HCT116 (cell line): ENCODE data around the gene PCBP3. TPM values are rescaled to one million over a fixed set of nuclear protein-coding genes. Genes with fewer than 3 reads are reported as not detected.

Experiments used
- ATAC-seq: fragments of 200-7000 bp; cut with Tn5 transposase; 2 replicates; pipeline ENCODE4 v1.9.1; 2020; ENCODE audit warnings: mild to moderate bottlenecking, moderate library complexity
- BruUV-seq: library from RNA; stranded (reverse); fragments of 400-500 nt; replicated peaks from 2 replicates; lab custom pipeline; 2021; lab: Mats Ljungman, UMichigan
- CTCF ChIA-PET: fragments of 300-600 bp; sonication (Branson Sonifier 250); formaldehyde crosslinking; loops from one replicate; lab custom pipeline; 2021; ENCODE audit warnings: antibody characterized with exemption; lab: Charles Lee
- POLR2A ChIA-PET: fragments of 300-600, 350-600 bp; sonication (Branson Sonifier 250); formaldehyde crosslinking; loops from one replicate; lab custom pipeline; 2021; ENCODE audit warnings: antibody characterized with exemption; lab: Charles Lee
- RAD21 ChIA-PET, 2 experiments: fragments of 300-600 bp; sonication (Branson Sonifier 250); formaldehyde crosslinking; loops; one replicate each; lab custom pipeline; 2023; ENCODE audit warnings: low total read pairs in 2 of 2; ENCODE audit not compliant: uncharacterized antibody in 2 of 2, unreplicated experiment in 2 of 2, low non-redundant PET in 1 of 2; lab: Charles Lee
- DNase-seq: peaks from one replicate; pipeline ENCODE4 v3.0.0-alpha.2; 2010; ENCODE audit warnings: low read depth, low spot score
- H2AFZ ChIP-seq: fragments of 200-600 bp; shearing (Covaris generic), sonication (generic); 2 replicates; pipeline ENCODE4 v1.6.1; 2017; ENCODE audit warnings: low read depth, mixed run types, mixed read lengths, antibody characterized with exemption, low read length; ENCODE audit not compliant: poor library complexity, severe bottlenecking
- H3K27ac ChIP-seq: 2 replicates; pipeline ENCODE4 v1.5.1; 2012; ENCODE audit warnings: low read depth, low read length
- H3K27me3 ChIP-seq: fragments of 200-600 bp; sonication (generic); 2 replicates; pipeline ENCODE4 v1.6.1; 2016; ENCODE audit warnings: mixed run types, low read length, mixed read lengths; ENCODE audit not compliant: insufficient read depth
- H3K36me3 ChIP-seq, 2 experiments: fragments of 200-500 bp in 1 of 2; fragments of 200-600 bp in 1 of 2; sonication (Bioruptor generic) in 1 of 2; sonication (generic) in 1 of 2; 2 replicates each; pipeline versions ENCODE4 v1.5.1 to v1.6.1; 2014 to 2016; ENCODE audit warnings: low read length in 2 of 2, inconsistent platforms in 1 of 2, mixed read lengths in 1 of 2, mixed run types in 1 of 2; ENCODE audit not compliant: insufficient read depth in 2 of 2, control insufficient read depth in 1 of 2
- H3K4me1 ChIP-seq, 2 experiments: fragments of 200-600 bp in 1 of 2; sonication (generic) in 1 of 2; 2 replicates each; pipeline versions ENCODE4 v1.5.1 to v1.6.1; 2012 to 2017; ENCODE audit warnings: low read length in 2 of 2, inconsistent platforms in 1 of 2, mild to moderate bottlenecking in 1 of 2, mixed read lengths in 1 of 2, mixed run types in 1 of 2, moderate library complexity in 1 of 2; ENCODE audit not compliant: insufficient read depth in 2 of 2, control insufficient read depth in 1 of 2
- H3K4me2 ChIP-seq: fragments of 200-600 bp; sonication (generic); 2 replicates; pipeline ENCODE4 v1.6.1; 2017; ENCODE audit warnings: mixed run types, low read length, mixed read lengths
- H3K4me3 ChIP-seq, 2 experiments: fragments of 200-600 bp in 1 of 2; sonication (generic) in 1 of 2; replicated peaks in 1 of 2; 2 replicates each; pipeline ENCODE4 v1.5.1; 2011 to 2016; ENCODE audit warnings: low read length in 2 of 2, control low read depth in 1 of 2, low read depth in 1 of 2, mild to moderate bottlenecking in 1 of 2, mixed read lengths in 1 of 2, mixed run types in 1 of 2
- H3K79me2 ChIP-seq: fragments of 200-600 bp; sonication (generic); 2 replicates; pipeline ENCODE4 v1.6.1; 2017; ENCODE audit warnings: mild to moderate bottlenecking, mixed run types, low read length, moderate library complexity, mixed read lengths; ENCODE audit not compliant: insufficient read depth
- H3K9ac ChIP-seq: fragments of 200-600 bp; sonication (generic); 2 replicates; pipeline ENCODE4 v1.6.1; 2016; ENCODE audit warnings: low read length, mixed read lengths
- H3K9me2 ChIP-seq: fragments of 200-600 bp; sonication (generic), shearing (Covaris generic); 2 replicates; pipeline ENCODE4 v1.6.1; 2017; ENCODE audit warnings: mixed run types, mild to moderate bottlenecking, moderate library complexity; ENCODE audit not compliant: insufficient read depth
- H3K9me3 ChIP-seq, 2 experiments: fragments of 200-500 bp in 1 of 2; fragments of 200-600 bp in 1 of 2; sonication (Bioruptor generic) in 1 of 2; sonication (generic) in 1 of 2; 2 replicates each; pipeline ENCODE4 v1.6.1; 2014 to 2017; ENCODE audit warnings: low read length in 2 of 2, mixed read lengths in 2 of 2, inconsistent platforms in 1 of 2, low read depth in 1 of 2, mild to moderate bottlenecking in 1 of 2, mixed run types in 1 of 2, moderate library complexity in 1 of 2; ENCODE audit not compliant: control insufficient read depth in 1 of 2, insufficient read depth in 1 of 2
- H4K20me1 ChIP-seq: fragments of 200-600 bp; sonication (generic), shearing (Covaris generic); 2 replicates; pipeline ENCODE4 v1.6.1; 2017; ENCODE audit warnings: mixed run types, mild to moderate bottlenecking, moderate library complexity; ENCODE audit not compliant: insufficient read depth
- CBX3 ChIP-seq: IDR thresholded peaks from 2 replicates; pipeline ENCODE4 v1.6.1; 2012; ENCODE audit warnings: low read depth
- CEBPB ChIP-seq: IDR thresholded peaks from 2 replicates; pipeline ENCODE4 v1.6.1; 2012; ENCODE audit warnings: low read depth
- ELF1 ChIP-seq: IDR thresholded peaks from 2 replicates; pipeline ENCODE4 v1.6.1; 2012; ENCODE audit warnings: low read depth, borderline replicate concordance
- FOSL1 ChIP-seq: IDR thresholded peaks from 2 replicates; pipeline ENCODE4 v1.6.1; 2012; ENCODE audit warnings: low read depth
- SIN3A ChIP-seq: IDR thresholded peaks from 2 replicates; pipeline ENCODE4 v1.6.1; 2012; ENCODE audit warnings: low read depth
- SRF ChIP-seq: IDR thresholded peaks from 2 replicates; pipeline ENCODE4 v1.6.1; 2012; ENCODE audit warnings: low read depth
- ZBTB33 ChIP-seq: IDR thresholded peaks from 2 replicates; pipeline ENCODE4 v1.6.1; 2011; ENCODE audit warnings: mild to moderate bottlenecking, low read length, moderate library complexity; ENCODE audit not compliant: insufficient replicate concordance; ENCODE audit errors: extremely low read depth
- ZNF274 ChIP-seq: fragments of 200-500 bp; sonication (Bioruptor generic); IDR thresholded peaks from 2 replicates; pipeline ENCODE4 v1.6.1; 2014; ENCODE audit warnings: mild to moderate bottlenecking, low read depth, low read length, inconsistent platforms
- intact Hi-C: fragments of 100-400 bp; cut with micrococcal nuclease; formaldehyde crosslinking; loops from 2 replicates; pipeline ENCODE4 v1.10.0; 2022
- total RNA-seq: library from RNA; stranded (reverse); gene quantifications from one replicate; pipeline ENCODE4 v1.2.1, GENCODE V29; 2021; ENCODE audit not compliant: unreplicated experiment

PCBP3 gene
- total RNA-seq, 1 experiment from 2014 or later, result 3.1 TPM

- H2AFZ ChIP-seq, result no peak overlapping the region
- H4K20me1 ChIP-seq, result no peaks in the 10 kb centered on the region
- no peaks in the 10 kb centered on the region for H3K36me3 ChIP-seq
- no peaks in the 10 kb centered on the region for H3K27me3 ChIP-seq
- H3K27ac ChIP-seq, result no peak overlapping the region
- no peak overlapping the region for H3K4me2 ChIP-seq
- intact Hi-C loops, result loop anchor here (5.0 kb wide), 1 partner anchor 306 kb away; no protein-coding TSS in a partner anchor
- ATAC-seq, result no peak
- POLR2A ChIA-PET, result no interaction called here
- TF ChIP-seq SRF, result no peak
- no peak for TF ChIP-seq CBX3
- TF ChIP-seq CEBPB, result no peak
- TF ChIP-seq ZNF274, result no peak
- CTCF ChIA-PET, result no interaction called here
- RAD21 ChIA-PET, result no interaction called here
- BruUV-seq, result no TSS peak
- no peaks in the 10 kb centered on the region for H3K79me2 ChIP-seq
- H3K9me3 ChIP-seq, result no peaks in the 10 kb centered on the region
- H3K9ac ChIP-seq, result no peak overlapping the region
- H3K4me3 ChIP-seq, result no peak overlapping the region
- DNase-seq, result no peak
- H3K9me2 ChIP-seq, result no peaks in the 10 kb centered on the region
- peaks cover 0 to 3% of the 10 kb centered on the region in 2 experiments; a peak in 1 of 4 replicates for H3K4me1 ChIP-seq
These were observed 45.4 kb upstream of the PCBP3 start for GRCh38 chr21:45598109-45598508.

GRCh38 chr21:45598666-45599065, 44.9 kb upstream of the PCBP3 start:
- no peaks in the 10 kb centered on the region for H3K79me2 ChIP-seq
- no peak overlapping the region for H2AFZ ChIP-seq
- TF ChIP-seq FOSL1, result no peak
- no peak for TF ChIP-seq SIN3A
- no peak for TF ChIP-seq ZBTB33
- TF ChIP-seq ELF1, result no peak
- H3K9me3 ChIP-seq, result no peaks in the 10 kb centered on the region
- no peak overlapping the region for H3K4me2 ChIP-seq
- no peak overlapping the region for H3K9ac ChIP-seq
- ChIA-PET RAD21 (no interaction called here), CTCF (no interaction called here), POLR2A (no interaction called here)
- H3K9me2 ChIP-seq, result no peaks in the 10 kb centered on the region
- ATAC-seq (no peak), DNase-seq (no peak)
- no peaks in the 10 kb centered on the region for H3K27me3 ChIP-seq
- no TSS peak for BruUV-seq
- intact Hi-C loops, result loop anchor here (5.0 kb wide), 1 partner anchor 306 kb away; no protein-coding TSS in a partner anchor
- H3K36me3 ChIP-seq, result no peaks in the 10 kb centered on the region
- H3K4me3 ChIP-seq, result no peak overlapping the region
- H3K27ac ChIP-seq, result no peak overlapping the region
- peaks cover 0 to 3% of the 10 kb centered on the region in 2 experiments; a peak in 1 of 4 replicates for H3K4me1 ChIP-seq
- no peaks in the 10 kb centered on the region for H4K20me1 ChIP-seq
